ENCODE results near the gene CIAO1. TPM values are rescaled to one million over a fixed set of nuclear protein-coding genes. Genes with fewer than 3 reads are reported as not detected.

Gene CIAO1
- total and polyA plus RNA-seq, 2 of the 13 experiments (the other 11 are each of a cell fraction or from before 2014, with no cell fraction given) = 99.3 to 120 TPM

DNA sequence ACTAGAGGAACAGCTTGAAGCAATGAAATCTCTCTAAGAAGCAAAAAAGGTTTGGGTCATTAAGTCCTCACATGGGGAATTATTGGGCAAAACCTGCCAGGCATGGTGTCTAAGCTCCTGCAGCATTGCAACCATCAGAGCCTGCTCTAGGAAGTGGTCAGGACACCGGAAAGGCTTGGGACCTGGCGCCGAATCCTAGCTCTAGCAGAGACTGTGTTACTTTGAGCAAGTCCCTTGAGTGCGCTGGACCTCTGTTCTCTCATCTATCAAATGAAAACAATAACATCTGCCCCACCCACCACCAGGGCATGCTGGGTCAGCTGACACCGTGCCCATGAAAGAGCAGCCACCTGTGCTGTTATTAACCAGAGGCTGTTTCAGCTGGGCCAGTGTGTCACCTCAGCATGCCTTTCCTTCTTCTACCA is 6.5 kb upstream of the CIAO1 start (continued):
- TF ChIP-seq, protein P1, sequence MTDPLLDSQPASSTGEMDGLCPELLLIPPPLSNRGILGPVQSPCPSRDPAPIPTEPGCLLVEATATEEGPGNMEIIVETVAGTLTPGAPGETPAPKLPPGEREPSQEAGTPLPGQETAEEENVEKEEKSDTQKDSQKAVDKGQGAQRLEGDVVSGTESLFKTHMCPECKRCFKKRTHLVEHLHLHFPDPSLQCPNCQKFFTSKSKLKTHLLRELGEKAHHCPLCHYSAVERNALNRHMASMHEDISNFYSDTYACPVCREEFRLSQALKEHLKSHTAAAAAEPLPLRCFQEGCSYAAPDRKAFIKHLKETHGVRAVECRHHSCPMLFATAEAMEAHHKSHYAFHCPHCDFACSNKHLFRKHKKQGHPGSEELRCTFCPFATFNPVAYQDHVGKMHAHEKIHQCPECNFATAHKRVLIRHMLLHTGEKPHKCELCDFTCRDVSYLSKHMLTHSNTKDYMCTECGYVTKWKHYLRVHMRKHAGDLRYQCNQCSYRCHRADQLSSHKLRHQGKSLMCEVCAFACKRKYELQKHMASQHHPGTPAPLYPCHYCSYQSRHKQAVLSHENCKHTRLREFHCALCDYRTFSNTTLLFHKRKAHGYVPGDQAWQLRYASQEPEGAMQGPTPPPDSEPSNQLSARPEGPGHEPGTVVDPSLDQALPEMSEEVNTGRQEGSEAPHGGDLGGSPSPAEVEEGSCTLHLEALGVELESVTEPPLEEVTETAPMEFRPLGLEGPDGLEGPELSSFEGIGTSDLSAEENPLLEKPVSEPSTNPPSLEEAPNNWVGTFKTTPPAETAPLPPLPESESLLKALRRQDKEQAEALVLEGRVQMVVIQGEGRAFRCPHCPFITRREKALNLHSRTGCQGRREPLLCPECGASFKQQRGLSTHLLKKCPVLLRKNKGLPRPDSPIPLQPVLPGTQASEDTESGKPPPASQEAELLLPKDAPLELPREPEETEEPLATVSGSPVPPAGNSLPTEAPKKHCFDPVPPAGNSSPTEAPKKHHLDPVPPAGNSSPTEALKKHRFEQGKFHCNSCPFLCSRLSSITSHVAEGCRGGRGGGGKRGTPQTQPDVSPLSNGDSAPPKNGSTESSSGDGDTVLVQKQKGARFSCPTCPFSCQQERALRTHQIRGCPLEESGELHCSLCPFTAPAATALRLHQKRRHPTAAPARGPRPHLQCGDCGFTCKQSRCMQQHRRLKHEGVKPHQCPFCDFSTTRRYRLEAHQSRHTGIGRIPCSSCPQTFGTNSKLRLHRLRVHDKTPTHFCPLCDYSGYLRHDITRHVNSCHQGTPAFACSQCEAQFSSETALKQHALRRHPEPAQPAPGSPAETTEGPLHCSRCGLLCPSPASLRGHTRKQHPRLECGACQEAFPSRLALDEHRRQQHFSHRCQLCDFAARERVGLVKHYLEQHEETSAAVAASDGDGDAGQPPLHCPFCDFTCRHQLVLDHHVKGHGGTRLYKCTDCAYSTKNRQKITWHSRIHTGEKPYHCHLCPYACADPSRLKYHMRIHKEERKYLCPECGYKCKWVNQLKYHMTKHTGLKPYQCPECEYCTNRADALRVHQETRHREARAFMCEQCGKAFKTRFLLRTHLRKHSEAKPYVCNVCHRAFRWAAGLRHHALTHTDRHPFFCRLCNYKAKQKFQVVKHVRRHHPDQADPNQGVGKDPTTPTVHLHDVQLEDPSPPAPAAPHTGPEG (CRISPR knock-in tag; IDR thresholded peaks at IDR 0.05) = no peak
- TF ChIP-seq ZNF674 (CRISPR knock-in tag; IDR thresholded peaks at IDR 0.05; ENCODE audit: low read depth) = no peak
- 0 out of 2 replicates have a peak, but pooled peaks have one; percentile 37 for TF ChIP-seq AHR (CRISPR knock-in tag; IDR thresholded peaks at IDR 0.05)
- TF ChIP-seq ISX (CRISPR knock-in tag; conservative IDR thresholded peaks at IDR 0.05) = no peak
- TF ChIP-seq MLLT10 (CRISPR knock-in tag; IDR thresholded peaks at IDR 0.05) = no peak
- TF ChIP-seq, protein P2, sequence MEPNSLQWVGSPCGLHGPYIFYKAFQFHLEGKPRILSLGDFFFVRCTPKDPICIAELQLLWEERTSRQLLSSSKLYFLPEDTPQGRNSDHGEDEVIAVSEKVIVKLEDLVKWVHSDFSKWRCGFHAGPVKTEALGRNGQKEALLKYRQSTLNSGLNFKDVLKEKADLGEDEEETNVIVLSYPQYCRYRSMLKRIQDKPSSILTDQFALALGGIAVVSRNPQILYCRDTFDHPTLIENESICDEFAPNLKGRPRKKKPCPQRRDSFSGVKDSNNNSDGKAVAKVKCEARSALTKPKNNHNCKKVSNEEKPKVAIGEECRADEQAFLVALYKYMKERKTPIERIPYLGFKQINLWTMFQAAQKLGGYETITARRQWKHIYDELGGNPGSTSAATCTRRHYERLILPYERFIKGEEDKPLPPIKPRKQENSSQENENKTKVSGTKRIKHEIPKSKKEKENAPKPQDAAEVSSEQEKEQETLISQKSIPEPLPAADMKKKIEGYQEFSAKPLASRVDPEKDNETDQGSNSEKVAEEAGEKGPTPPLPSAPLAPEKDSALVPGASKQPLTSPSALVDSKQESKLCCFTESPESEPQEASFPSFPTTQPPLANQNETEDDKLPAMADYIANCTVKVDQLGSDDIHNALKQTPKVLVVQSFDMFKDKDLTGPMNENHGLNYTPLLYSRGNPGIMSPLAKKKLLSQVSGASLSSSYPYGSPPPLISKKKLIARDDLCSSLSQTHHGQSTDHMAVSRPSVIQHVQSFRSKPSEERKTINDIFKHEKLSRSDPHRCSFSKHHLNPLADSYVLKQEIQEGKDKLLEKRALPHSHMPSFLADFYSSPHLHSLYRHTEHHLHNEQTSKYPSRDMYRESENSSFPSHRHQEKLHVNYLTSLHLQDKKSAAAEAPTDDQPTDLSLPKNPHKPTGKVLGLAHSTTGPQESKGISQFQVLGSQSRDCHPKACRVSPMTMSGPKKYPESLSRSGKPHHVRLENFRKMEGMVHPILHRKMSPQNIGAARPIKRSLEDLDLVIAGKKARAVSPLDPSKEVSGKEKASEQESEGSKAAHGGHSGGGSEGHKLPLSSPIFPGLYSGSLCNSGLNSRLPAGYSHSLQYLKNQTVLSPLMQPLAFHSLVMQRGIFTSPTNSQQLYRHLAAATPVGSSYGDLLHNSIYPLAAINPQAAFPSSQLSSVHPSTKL (CRISPR knock-in tag; IDR thresholded peaks at IDR 0.05) = peak; percentile 55; the same call in 1 of the 2 replicates
- no peak for TF ChIP-seq ISL2 (CRISPR knock-in tag; IDR thresholded peaks at IDR 0.05)
- TF ChIP-seq GATAD2A (CRISPR knock-in tag; IDR thresholded peaks at IDR 0.05) = peak; percentile 12; the same call in 1 of the 2 replicates
- no peak for TF ChIP-seq ZNF790 (CRISPR knock-in tag; IDR thresholded peaks at IDR 0.05; ENCODE audit: borderline replicate concordance)
- TF ChIP-seq ERF (CRISPR knock-in tag; IDR thresholded peaks at IDR 0.05) = no peak
- no peak for TF ChIP-seq ZNF282 (IDR thresholded peaks at IDR 0.05; ENCODE audit: partially characterized antibody)
- no peak for TF ChIP-seq ZNF644 (CRISPR knock-in tag; IDR thresholded peaks at IDR 0.05; ENCODE audit: low read depth)
- TF ChIP-seq, protein P3, sequence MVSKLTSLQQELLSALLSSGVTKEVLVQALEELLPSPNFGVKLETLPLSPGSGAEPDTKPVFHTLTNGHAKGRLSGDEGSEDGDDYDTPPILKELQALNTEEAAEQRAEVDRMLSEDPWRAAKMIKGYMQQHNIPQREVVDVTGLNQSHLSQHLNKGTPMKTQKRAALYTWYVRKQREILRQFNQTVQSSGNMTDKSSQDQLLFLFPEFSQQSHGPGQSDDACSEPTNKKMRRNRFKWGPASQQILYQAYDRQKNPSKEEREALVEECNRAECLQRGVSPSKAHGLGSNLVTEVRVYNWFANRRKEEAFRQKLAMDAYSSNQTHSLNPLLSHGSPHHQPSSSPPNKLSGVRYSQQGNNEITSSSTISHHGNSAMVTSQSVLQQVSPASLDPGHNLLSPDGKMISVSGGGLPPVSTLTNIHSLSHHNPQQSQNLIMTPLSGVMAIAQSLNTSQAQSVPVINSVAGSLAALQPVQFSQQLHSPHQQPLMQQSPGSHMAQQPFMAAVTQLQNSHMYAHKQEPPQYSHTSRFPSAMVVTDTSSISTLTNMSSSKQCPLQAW (CRISPR knock-in tag; IDR thresholded peaks at IDR 0.05) = no peak
- TF ChIP-seq, protein P4, sequence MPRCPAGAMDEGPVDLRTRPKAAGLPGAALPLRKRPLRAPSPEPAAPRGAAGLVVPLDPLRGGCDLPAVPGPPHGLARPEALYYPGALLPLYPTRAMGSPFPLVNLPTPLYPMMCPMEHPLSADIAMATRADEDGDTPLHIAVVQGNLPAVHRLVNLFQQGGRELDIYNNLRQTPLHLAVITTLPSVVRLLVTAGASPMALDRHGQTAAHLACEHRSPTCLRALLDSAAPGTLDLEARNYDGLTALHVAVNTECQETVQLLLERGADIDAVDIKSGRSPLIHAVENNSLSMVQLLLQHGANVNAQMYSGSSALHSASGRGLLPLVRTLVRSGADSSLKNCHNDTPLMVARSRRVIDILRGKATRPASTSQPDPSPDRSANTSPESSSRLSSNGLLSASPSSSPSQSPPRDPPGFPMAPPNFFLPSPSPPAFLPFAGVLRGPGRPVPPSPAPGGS (CRISPR knock-in tag; IDR thresholded peaks at IDR 0.05) = peak; percentile 23; the same call in 1 of the 2 replicates
- TF ChIP-seq ZNF557 (CRISPR knock-in tag; IDR thresholded peaks at IDR 0.05) = no peak
- TF ChIP-seq ZNF121 (CRISPR knock-in tag; IDR thresholded peaks at IDR 0.05) = no peak
- TF ChIP-seq EED (CRISPR knock-in tag; IDR thresholded peaks at IDR 0.05) = 0 out of 2 replicates have a peak, but pooled peaks have one; percentile 17
- TF ChIP-seq MTA3 (CRISPR knock-in tag; IDR thresholded peaks at IDR 0.05) = no peak
- no peak for TF ChIP-seq ARNT (IDR thresholded peaks at IDR 0.05)
- TF ChIP-seq FOSL2 (CRISPR knock-in tag; IDR thresholded peaks at IDR 0.05) = peak; percentile 38

Measured in HepG2 (cell line).